Smooth muscle cell of bladder (primary cell): ENCODE measurements around the gene MPPED2. TPM values are rescaled to one million over a fixed set of nuclear protein-coding genes. Genes with fewer than 3 reads are reported as not detected.

ENCODE experiments used
- total RNA-seq: library from RNA; depleted of rRNA; stranded (reverse); fragments of >200 nt; gene quantifications from 2 replicates; pipeline ENCODE4 v1.2.3, GENCODE V29; 2014

The MPPED2 gene
- total RNA-seq = not detected in 2 replicates

DNA sequence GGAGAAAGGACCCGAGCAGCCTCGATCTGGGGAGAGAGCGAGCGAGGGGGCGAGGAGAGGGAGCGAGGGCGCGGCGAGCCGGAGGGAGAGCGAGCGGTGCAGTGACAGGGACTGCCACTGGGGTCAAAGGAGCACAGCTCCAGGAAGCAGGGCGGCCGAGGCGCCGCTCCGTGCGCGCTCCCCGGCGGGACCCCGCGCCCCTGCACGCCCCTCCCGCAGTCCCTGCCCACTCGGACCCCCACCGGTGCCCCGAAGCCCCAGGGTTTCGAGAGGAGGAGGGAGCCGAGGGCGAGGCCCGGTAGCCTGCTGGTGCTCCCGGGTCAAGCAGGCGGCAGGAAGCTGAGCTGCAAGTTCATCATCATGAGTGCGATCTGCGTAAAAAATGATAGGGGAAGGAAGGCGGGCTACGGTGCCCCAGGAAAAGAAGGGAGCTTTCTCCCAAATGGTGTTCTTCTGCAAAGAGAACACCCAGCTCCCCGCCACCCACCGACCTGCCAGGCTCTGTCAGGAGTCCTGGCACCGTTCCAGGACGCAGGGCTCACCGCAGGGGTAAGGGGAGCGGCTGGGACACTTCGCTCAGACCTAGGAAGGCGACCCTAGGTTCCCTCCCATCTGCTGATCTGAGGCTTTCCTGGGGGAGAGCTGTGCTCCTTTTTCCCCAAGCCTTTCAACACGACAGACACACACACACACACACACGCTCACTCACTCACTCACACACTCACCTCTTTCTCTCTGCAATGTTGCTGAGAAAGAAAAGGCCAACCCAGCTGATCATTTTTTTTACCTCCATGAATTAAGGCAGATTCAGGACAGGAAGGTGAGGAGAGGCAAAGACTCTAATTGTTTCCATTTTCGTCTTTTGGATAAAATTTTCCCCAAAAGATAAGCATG, at the start of gene MPPED2:
TSS of gene MPPED2 (minus strand) at position 103 of the 894 bp plus-strand sequence. CDS start 5,980 bp downstream, outside the sequence.

